Lung (tissue), 12 donors: ENCODE measurements around the gene CDADC1. TPM values are rescaled to one million over a fixed set of nuclear protein-coding genes. Genes with fewer than 3 reads are reported as not detected.

Experiments
- ATAC-seq: fragments of 200-7000 bp; cut with Tn5 transposase; one replicate; pipeline ENCODE4 v1.9.1; 2020; ENCODE audit warnings: moderate number of reproducible peaks; ENCODE audit not compliant: insufficient read depth, low FRiP score
- DNase-seq, 3 donors: peaks; one replicate each; pipeline ENCODE4 v3.0.0-alpha.2; 2013 to 2017
- H3K27ac ChIP-seq, 2 donors: one replicate each; pipeline ENCODE4 v1.5.1; 2013; ENCODE audit warnings: mild to moderate bottlenecking in 2 of 2, moderate library complexity in 2 of 2, control low read depth in 1 of 2, inconsistent platforms in 1 of 2, low read depth in 1 of 2, low read length in 1 of 2
- H3K27me3 ChIP-seq, 3 donors: one replicate each; pipeline ENCODE4 v1.5.1; 2013; ENCODE audit warnings: low read length in 2 of 3; ENCODE audit not compliant: control insufficient read depth in 3 of 3, insufficient read depth in 3 of 3
- H3K36me3 ChIP-seq, 4 donors: one replicate each; pipeline ENCODE4 v1.5.1; 2013; ENCODE audit warnings: low read length in 4 of 4, mild to moderate bottlenecking in 1 of 4, moderate library complexity in 1 of 4; ENCODE audit not compliant: control insufficient read depth in 4 of 4, insufficient read depth in 4 of 4
- H3K4me1 ChIP-seq, 5 donors: one replicate each; pipeline ENCODE4 v1.5.1; 2013; ENCODE audit warnings: low read length in 5 of 5, mild to moderate bottlenecking in 2 of 5, moderate library complexity in 1 of 5; ENCODE audit not compliant: control insufficient read depth in 5 of 5, insufficient read depth in 5 of 5
- H3K4me3 ChIP-seq: one replicate; pipeline ENCODE4 v1.5.1; 2013; ENCODE audit warnings: mild to moderate bottlenecking, control low read depth, moderate library complexity
- H3K9ac ChIP-seq, 2 donors: one replicate each; pipeline ENCODE4 v1.5.1; 2013; ENCODE audit warnings: low read length in 2 of 2, control low read depth in 1 of 2; ENCODE audit not compliant: insufficient read depth in 1 of 2
- H3K9me3 ChIP-seq, 4 donors: one replicate each; pipeline ENCODE4 v1.5.1; 2013; ENCODE audit warnings: low read length in 3 of 4, mild to moderate bottlenecking in 1 of 4, moderate library complexity in 1 of 4; ENCODE audit not compliant: control insufficient read depth in 4 of 4, insufficient read depth in 3 of 4
- CTCF ChIP-seq: IDR thresholded peaks from 2 replicates; pipeline ENCODE4 v1.5.1; 2012; ENCODE audit warnings: mild to moderate bottlenecking; ENCODE audit errors: control extremely low read depth, extremely low read depth
- WGBS, 2 donors: extraction: QIAGEN DNeasy Blood & Tissue Kit; methylation state at CpG; one replicate each; pipeline ENCODE4 v1.1.7; 2013; 5-methylcytosine and 5-hydroxymethylcytosine counted together
- polyA plus RNA-seq, 2 donors: library from polyadenylated mRNA; stranded (reverse); fragments of 200-250 nt; gene quantifications; one replicate each; pipeline ENCODE4 v1.2.1, GENCODE V29; 2013
- total RNA-seq, 2 donors: library from RNA; depleted of rRNA in 1 of 2; stranded (reverse); fragments of >200 nt in 1 of 2; gene quantifications; one replicate each; pipeline ENCODE4 v1.2.1, GENCODE V29; 2014 to 2021
- donor health status: control.
- donor health status: control.
- donor health status: Bipolar disorder and iron deficiency.
- donor health status: healthy.
- donor health status: DM: yes; HTN: yes; CAD: no.

Gene CDADC1
- total and polyA plus RNA-seq, 4 donors, result 5.2 to 11.6 (median 7.1) TPM

- H3K27ac ChIP-seq, result no peak overlapping the region
Observed at GRCh38 chr13:49213997-49214916, 33.5 kb upstream of the CDADC1 start.

GRCh38 chr13:49214917-49215376, 32.8 kb upstream of the CDADC1 start:
- no peak overlapping the region for H3K4me3 ChIP-seq
- TF ChIP-seq CTCF, result no peak
- H3K36me3 ChIP-seq, result peaks cover 0 to 4% (median 2%) of the 10 kb centered on the region in 4 donors
- DNase-seq (peak in 1 of 3 donors; percentile 21), ATAC-seq (no peak)
- H3K27ac ChIP-seq, result no peak overlapping the region
- peaks cover 0 to 31% (median 25%) of the 10 kb centered on the region in 3 donors for H3K27me3 ChIP-seq
- H3K9me3 ChIP-seq, result peaks cover 0 to 5% (median 0%) of the 10 kb centered on the region in 4 donors
- 14 to 42% methylated on average over 6 of the region's 6 CpGs for WGBS, 2 donors
- H3K9ac ChIP-seq, result no peak overlapping the region
- H3K4me1 ChIP-seq, result peaks cover 0 to 10% (median 7%) of the 10 kb centered on the region in 5 donors

More at GRCh38 chr13:49213997-49214916, 33.5 kb upstream of the CDADC1 start:
- no peak for DNase-seq
- Histone ChIP-seq H3K4me1 (peaks cover 0 to 10% (median 7%) of the 10 kb centered on the region in 5 donors), H3K36me3 (peaks cover 0 to 6% (median 2%) of the 10 kb centered on the region in 4 donors), H3K4me3 (no peak overlapping the region), H3K9ac (no peak overlapping the region), H3K27me3 (peaks cover 0 to 27% (median 19%) of the 10 kb centered on the region in 3 donors), H3K9me3 (peaks cover 0 to 5% (median 0%) of the 10 kb centered on the region in 4 donors)
- TF ChIP-seq CTCF, result no peak
- ATAC-seq, result no peak
- 52 to 68% methylated on average over 6 of the region's 6 CpGs for WGBS, 2 donors

DNA sequence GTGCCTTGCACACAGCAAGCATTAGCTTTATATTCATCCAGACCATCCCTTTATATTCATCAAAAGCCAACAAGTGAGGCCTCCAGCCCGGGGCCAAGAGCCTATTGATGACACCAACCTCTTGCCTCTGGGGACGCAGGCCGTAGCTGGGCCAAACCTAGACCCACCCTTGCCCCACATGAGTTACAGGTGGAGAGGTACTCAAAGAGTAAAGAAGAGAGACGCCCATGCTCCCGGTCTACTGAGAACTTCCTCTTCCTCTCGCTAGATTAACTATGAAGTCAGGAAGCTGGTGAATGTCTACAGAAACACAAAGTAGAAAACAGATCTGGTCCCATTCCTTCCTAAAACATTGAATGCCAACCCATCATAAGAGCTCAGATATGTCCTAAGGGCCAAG, 31.4 kb upstream of the CDADC1 start:
- no peak for ATAC-seq
- DNase-seq, result no peak
- no peak for TF ChIP-seq CTCF
- Histone ChIP-seq H3K27ac (no peak overlapping the region), H3K4me1 (peaks cover 0 to 20% (median 7%) of the 10 kb centered on the region in 5 donors), H3K9me3 (peaks cover 0 to 5% (median 0%) of the 10 kb centered on the region in 4 donors), H3K27me3 (peaks cover 0 to 38% (median 32%) of the 10 kb centered on the region in 3 donors), H3K4me3 (no peak overlapping the region), H3K9ac (no peak overlapping the region), H3K36me3 (peaks cover 0 to 3% (median 0%) of the 10 kb centered on the region in 4 donors)
- WGBS, 2 donors, result 61 to 77% methylated on average over 6 of the region's 6 CpGs
